Measurements from ENCODE around the gene SOX10.

The SOX10 gene

DNA sequence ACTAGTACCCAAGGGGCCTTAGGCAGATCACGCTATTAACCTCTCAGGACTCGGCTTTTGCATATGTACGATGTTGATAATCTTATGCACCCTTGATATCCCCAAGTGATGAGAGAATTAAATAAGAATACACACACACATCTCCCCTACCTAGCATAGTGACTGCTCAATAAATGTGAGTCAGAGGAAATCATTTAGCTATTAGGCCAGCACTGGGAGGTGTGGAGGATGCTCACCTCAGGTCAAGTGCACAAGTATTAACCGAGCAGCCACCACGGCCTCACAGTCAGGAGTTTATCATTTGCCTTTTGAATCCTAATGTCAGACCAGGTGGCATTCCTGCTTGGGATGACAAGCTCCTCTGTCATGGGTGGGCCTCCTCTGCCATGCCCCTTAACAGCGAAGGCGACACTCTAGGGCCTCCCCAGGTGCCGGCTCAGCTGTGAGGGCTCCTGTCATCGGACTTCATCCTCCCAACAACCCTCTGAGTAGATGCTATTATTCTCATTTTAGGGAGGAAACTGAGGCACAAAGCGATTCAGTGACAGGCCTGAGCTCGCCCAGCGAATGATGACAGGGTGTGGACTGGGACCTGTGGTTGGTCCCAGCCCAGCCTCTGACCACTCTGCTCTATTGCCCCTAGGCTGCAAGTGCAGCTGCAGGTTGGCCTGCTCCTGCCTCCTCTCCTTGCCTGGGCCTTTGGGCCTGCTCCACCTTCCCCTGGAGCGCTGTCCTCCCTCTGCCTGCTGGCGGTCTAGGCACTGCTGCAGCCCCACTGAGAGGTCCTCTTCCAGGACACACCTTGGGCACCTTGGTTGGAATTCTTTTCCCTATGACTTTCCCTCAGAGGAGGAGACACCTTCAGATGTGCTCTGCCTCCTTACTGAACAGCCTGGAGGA is 5.0 kb upstream of the SOX10 start:
- TF ChIP-seq, protein P1, sequence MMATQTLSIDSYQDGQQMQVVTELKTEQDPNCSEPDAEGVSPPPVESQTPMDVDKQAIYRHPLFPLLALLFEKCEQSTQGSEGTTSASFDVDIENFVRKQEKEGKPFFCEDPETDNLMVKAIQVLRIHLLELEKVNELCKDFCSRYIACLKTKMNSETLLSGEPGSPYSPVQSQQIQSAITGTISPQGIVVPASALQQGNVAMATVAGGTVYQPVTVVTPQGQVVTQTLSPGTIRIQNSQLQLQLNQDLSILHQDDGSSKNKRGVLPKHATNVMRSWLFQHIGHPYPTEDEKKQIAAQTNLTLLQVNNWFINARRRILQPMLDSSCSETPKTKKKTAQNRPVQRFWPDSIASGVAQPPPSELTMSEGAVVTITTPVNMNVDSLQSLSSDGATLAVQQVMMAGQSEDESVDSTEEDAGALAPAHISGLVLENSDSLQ (IDR thresholded peaks at IDR 0.05) = no peak
- no peak for TF ChIP-seq NFRKB (IDR thresholded peaks at IDR 0.05)
- no peak for TF ChIP-seq LEF1 (IDR thresholded peaks at IDR 0.05; ENCODE audit: borderline replicate concordance)
- no peak for TF ChIP-seq BHLHE40 (IDR thresholded peaks at IDR 0.05; ENCODE audit: borderline replicate concordance)
- no peak for TF ChIP-seq TARDBP (IDR thresholded peaks at IDR 0.05)
- TF ChIP-seq FOXM1 (IDR thresholded peaks at IDR 0.05; ENCODE audit: borderline replicate concordance) = no peak
- TF ChIP-seq SUZ12 (IDR thresholded peaks at IDR 0.05) = no peak
- no peak for TF ChIP-seq HDGF (IDR thresholded peaks at IDR 0.05; ENCODE audit: borderline replicate concordance)
- TF ChIP-seq ELF4 (IDR thresholded peaks at IDR 0.05) = no peak
- TF ChIP-seq ARNT (IDR thresholded peaks at IDR 0.05) = no peak
- no peak for TF ChIP-seq ZNF384 (IDR thresholded peaks at IDR 0.05)
- TF ChIP-seq SP1 (IDR thresholded peaks at IDR 0.05) = no peak
- TF ChIP-seq FOXA1 (IDR thresholded peaks at IDR 0.05) = no peak
- TF ChIP-seq FOXK2 (IDR thresholded peaks at IDR 0.05) = no peak
- ChIA-PET CTCF (no interaction called here), POLR2A (interaction anchor here (0.9 kb wide), 1 partner anchor 83 kb away, joined by 3 read pairs; the partner anchor contains the start of gene MICALL1)
- DNase-seq (ENCODE audit: extremely low spot score) = no peak

DNA sequence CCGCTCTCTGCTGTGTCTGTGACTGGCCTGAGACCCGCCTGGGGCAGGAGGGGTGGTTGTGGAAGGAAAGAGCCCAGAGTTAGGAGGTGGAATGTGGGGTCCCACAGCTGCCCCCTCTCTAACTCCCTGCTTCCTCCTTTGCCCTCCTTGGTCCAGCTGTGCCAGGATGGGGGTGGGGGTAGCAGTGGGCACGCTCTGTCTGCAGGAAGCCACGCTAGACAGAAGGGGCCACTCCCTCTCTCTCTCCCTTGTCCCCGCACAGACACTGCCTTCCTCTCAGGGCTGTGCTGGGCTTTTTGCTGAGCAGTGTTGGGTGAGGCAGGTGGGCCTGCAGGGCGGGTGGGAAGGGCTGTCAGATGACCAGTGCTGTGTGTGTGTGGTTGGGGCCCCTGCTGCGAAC is 2.0 kb upstream of the SOX10 start:
- ChIA-PET CTCF (no interaction called here), POLR2A (no interaction called here)
- TF ChIP-seq SUZ12 (IDR thresholded peaks at IDR 0.05) = no peak
- no peak for TF ChIP-seq LEF1 (IDR thresholded peaks at IDR 0.05; ENCODE audit: borderline replicate concordance)
- TF ChIP-seq ZNF384 (IDR thresholded peaks at IDR 0.05) = no peak
- TF ChIP-seq ELF4 (IDR thresholded peaks at IDR 0.05) = no peak
- TF ChIP-seq, protein P1 (IDR thresholded peaks at IDR 0.05) = no peak
- no peak for TF ChIP-seq L3MBTL2 (conservative IDR thresholded peaks at IDR 0.05)
- no peak for TF ChIP-seq ARNT (IDR thresholded peaks at IDR 0.05)
- no peak for TF ChIP-seq FOXA1 (IDR thresholded peaks at IDR 0.05)
- TF ChIP-seq HDGF (IDR thresholded peaks at IDR 0.05; ENCODE audit: borderline replicate concordance) = no peak
- TF ChIP-seq FOXK2 (IDR thresholded peaks at IDR 0.05) = no peak
- TF ChIP-seq FOXM1 (IDR thresholded peaks at IDR 0.05; ENCODE audit: borderline replicate concordance) = no peak
- no peak for TF ChIP-seq CTBP1 (IDR thresholded peaks at IDR 0.05; ENCODE audit: borderline replicate concordance)
- TF ChIP-seq SP1 (IDR thresholded peaks at IDR 0.05) = no peak
- no peak for TF ChIP-seq NFRKB (IDR thresholded peaks at IDR 0.05)
- TF ChIP-seq TARDBP (IDR thresholded peaks at IDR 0.05) = no peak
- TF ChIP-seq BHLHE40 (IDR thresholded peaks at IDR 0.05; ENCODE audit: borderline replicate concordance) = no peak
- DNase-seq (ENCODE audit: extremely low spot score) = no peak

GRCh38 chr22:37985751-37986281 is 1.5 kb upstream of the SOX10 start:
- no peak for TF ChIP-seq TARDBP (IDR thresholded peaks at IDR 0.05)
- no peak for TF ChIP-seq FOXM1 (IDR thresholded peaks at IDR 0.05; ENCODE audit: borderline replicate concordance)
- no peak for TF ChIP-seq FOXA1 (IDR thresholded peaks at IDR 0.05)
- TF ChIP-seq NFRKB (IDR thresholded peaks at IDR 0.05) = no peak
- ChIA-PET CTCF (no interaction called here), POLR2A (no interaction called here)
- no peak for DNase-seq (ENCODE audit: extremely low spot score)

DNA sequence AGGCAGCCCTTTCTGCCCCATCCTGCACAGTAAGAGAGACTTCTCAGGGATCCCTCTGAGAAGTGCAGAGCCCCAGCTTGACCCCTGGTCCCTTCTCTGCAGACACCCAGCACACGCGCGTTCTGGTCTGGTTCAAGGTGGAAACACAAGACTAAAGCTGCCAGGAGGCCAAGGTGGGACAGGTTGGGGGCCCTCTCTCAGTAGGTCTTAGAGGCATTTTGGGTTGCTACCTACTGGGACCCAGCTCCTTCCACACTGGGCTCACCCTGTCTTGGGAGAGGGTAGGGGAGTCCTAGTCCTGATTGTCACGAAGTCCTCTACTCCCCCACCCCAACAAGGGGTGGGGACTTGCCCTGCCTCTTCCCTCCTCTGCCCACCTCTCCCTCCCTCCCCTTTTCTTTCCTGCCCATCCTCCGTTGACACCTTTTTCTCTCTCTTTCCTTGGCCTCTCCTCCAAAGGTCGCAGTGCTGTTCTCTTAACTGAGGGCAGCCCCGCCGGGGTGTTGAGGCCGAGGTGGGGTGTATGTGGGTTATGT is 763 bp upstream of the SOX10 start:
- TF ChIP-seq SUZ12 (IDR thresholded peaks at IDR 0.05) (no peak), BHLHE40 (IDR thresholded peaks at IDR 0.05; ENCODE audit: borderline replicate concordance) (no peak), SP1 (IDR thresholded peaks at IDR 0.05) (no peak), FOXM1 (IDR thresholded peaks at IDR 0.05; ENCODE audit: borderline replicate concordance) (no peak), ARNT (IDR thresholded peaks at IDR 0.05) (no peak), FOXA1 (IDR thresholded peaks at IDR 0.05) (no peak), NFRKB (IDR thresholded peaks at IDR 0.05) (no peak), LEF1 (IDR thresholded peaks at IDR 0.05; ENCODE audit: borderline replicate concordance) (no peak), FOXK2 (IDR thresholded peaks at IDR 0.05) (no peak), ELF4 (IDR thresholded peaks at IDR 0.05) (no peak), ZNF384 (IDR thresholded peaks at IDR 0.05) (no peak), L3MBTL2 (conservative IDR thresholded peaks at IDR 0.05) (no peak), HDGF (IDR thresholded peaks at IDR 0.05; ENCODE audit: borderline replicate concordance) (no peak), CTBP1 (IDR thresholded peaks at IDR 0.05; ENCODE audit: borderline replicate concordance) (no peak), TARDBP (IDR thresholded peaks at IDR 0.05) (no peak)
- TF ChIP-seq, protein P1 (IDR thresholded peaks at IDR 0.05) = no peak
- ChIA-PET POLR2A (no interaction called here), CTCF (no interaction called here)
- DNase-seq (ENCODE audit: extremely low spot score) = no peak

DNA sequence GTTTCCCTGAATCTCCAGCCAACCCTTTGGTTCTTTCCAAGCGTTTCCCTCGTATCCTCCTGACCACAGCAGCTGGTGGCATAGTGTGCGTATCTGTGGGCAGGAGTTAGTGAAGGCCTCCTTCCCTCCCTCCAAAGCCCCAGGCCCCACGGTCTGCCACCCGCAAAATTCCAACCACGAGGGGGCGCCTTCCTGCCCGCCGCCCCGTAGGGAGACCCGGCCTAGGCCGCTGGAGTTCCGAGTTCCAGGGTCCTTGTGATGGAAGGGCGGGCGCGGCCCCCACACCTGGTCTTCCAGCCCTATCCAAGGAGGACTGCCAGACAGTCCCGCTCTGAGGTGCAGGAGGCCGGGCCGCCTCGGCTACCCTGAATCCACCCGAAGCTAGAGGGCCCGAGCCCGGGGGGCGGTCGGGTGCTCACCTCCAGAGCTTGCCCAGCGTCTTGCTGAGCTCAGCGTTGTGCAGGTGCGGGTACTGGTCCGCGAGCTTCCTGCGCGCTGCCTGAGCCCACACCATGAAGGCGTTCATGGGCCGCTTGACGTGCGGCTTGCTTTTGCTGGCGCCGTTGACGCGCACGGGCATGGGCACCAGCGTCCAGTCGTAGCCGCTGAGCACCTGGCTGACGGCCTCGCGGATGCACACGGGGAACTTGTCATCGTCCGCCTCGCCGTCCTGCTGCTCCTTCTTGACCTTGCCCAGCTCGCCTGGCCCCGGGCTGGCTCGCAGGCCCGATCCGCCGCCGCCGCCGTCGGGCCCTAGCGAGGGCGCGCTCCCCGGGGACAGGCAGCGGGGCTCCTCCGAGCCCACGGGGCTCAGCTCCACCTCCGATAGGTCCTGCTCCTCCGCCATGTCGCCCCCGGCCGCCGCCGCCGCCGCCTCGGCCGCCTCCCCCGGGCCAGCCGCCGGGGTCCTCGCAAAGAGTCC is 1.2 kb downstream of the SOX10 start:
- no peak for TF ChIP-seq LEF1 (IDR thresholded peaks at IDR 0.05; ENCODE audit: borderline replicate concordance)
- TF ChIP-seq FOXA1 (IDR thresholded peaks at IDR 0.05) = no peak
- TF ChIP-seq ZNF384 (IDR thresholded peaks at IDR 0.05) = no peak
- no peak for TF ChIP-seq TARDBP (IDR thresholded peaks at IDR 0.05)
- no peak for TF ChIP-seq ELF4 (IDR thresholded peaks at IDR 0.05)
- TF ChIP-seq CTBP1 (IDR thresholded peaks at IDR 0.05; ENCODE audit: borderline replicate concordance) = no peak
- no peak for TF ChIP-seq L3MBTL2 (conservative IDR thresholded peaks at IDR 0.05)
- no peak for TF ChIP-seq SP1 (IDR thresholded peaks at IDR 0.05)
- TF ChIP-seq HDGF (IDR thresholded peaks at IDR 0.05; ENCODE audit: borderline replicate concordance) = no peak
- no peak for TF ChIP-seq FOXM1 (IDR thresholded peaks at IDR 0.05; ENCODE audit: borderline replicate concordance)
- no peak for TF ChIP-seq BHLHE40 (IDR thresholded peaks at IDR 0.05; ENCODE audit: borderline replicate concordance)
- TF ChIP-seq, protein P1 (IDR thresholded peaks at IDR 0.05) = no peak
- TF ChIP-seq SUZ12 (IDR thresholded peaks at IDR 0.05) = no peak
- no peak for TF ChIP-seq FOXK2 (IDR thresholded peaks at IDR 0.05)
- no peak for TF ChIP-seq ARNT (IDR thresholded peaks at IDR 0.05)
- TF ChIP-seq NFRKB (IDR thresholded peaks at IDR 0.05) = no peak
- no peak for DNase-seq (ENCODE audit: extremely low spot score)
- ChIA-PET POLR2A (no interaction called here), CTCF (interaction anchor here (0.5 to 1.4 kb wide), 2 partner anchors 23 to 147 kb away, joined by 3 read pairs; no protein-coding TSS in a partner anchor)

Measured in HEK293T (cell line).